Breast epithelium (tissue), 3 donors: ENCODE measurements around the gene GPR161.

Experiments used
- POLR2A ChIP-seq: fragments of 450-650 bp; IDR thresholded peaks from one replicate; pipeline ENCODE4 v1.6.1; 2016; ENCODE audit warnings: antibody characterized with exemption, mild to moderate bottlenecking, moderate library complexity
- POLR2AphosphoS5 ChIP-seq, 3 donors: sonication (generic); formaldehyde crosslinking; IDR thresholded peaks; one replicate each; pipeline ENCODE4 v1.6.1; 2017; ENCODE audit warnings: antibody characterized with exemption in 3 of 3
- TF ChIP-seq, protein P1 (sequence below), 3 donors: fragments of 450-650 bp; IDR thresholded peaks; one replicate each; pipeline ENCODE4 v1.5.1; 2016 to 2017; ENCODE audit warnings: antibody characterized with exemption in 3 of 3, mild to moderate bottlenecking in 3 of 3, moderate library complexity in 3 of 3

DNA sequence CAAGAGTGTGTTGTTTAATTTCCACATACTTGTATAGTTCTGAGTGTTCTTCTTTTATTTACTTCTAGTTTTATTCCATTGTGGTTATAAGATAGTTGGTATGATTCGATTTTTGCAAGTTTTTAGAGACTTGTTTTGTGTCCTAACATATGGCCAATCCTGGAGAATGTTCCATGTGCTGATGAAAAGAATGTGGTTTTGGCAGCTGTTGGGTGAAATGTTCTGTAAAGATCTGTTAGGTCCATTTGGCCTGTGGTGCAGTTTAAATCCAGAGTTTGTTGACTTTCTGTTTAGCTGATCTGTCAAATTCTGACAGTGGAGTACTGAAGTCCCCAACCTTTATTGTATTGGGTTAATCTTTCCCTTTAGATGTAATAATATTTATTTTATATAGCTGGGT is 22.5 kb upstream of the GPR161 start:
- TF ChIP-seq POLR2A: no peak
- TF ChIP-seq, protein P1, sequence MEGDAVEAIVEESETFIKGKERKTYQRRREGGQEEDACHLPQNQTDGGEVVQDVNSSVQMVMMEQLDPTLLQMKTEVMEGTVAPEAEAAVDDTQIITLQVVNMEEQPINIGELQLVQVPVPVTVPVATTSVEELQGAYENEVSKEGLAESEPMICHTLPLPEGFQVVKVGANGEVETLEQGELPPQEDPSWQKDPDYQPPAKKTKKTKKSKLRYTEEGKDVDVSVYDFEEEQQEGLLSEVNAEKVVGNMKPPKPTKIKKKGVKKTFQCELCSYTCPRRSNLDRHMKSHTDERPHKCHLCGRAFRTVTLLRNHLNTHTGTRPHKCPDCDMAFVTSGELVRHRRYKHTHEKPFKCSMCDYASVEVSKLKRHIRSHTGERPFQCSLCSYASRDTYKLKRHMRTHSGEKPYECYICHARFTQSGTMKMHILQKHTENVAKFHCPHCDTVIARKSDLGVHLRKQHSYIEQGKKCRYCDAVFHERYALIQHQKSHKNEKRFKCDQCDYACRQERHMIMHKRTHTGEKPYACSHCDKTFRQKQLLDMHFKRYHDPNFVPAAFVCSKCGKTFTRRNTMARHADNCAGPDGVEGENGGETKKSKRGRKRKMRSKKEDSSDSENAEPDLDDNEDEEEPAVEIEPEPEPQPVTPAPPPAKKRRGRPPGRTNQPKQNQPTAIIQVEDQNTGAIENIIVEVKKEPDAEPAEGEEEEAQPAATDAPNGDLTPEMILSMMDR (IDR thresholded peaks at IDR 0.05): no peak
- no peak for TF ChIP-seq POLR2AphosphoS5 (IDR thresholded peaks at IDR 0.05)
